Adipocyte (in vitro differentiated cells): ENCODE data around the gene SPRR3.

Source experiments
- DNase-seq: peaks from one replicate; pipeline ENCODE4 v3.0.0-alpha.2; 2015; ENCODE audit warnings: low read depth
- H3K27me3 ChIP-seq: replicated peaks from 2 replicates; pipeline ENCODE4 v1.7.0; 2013; ENCODE audit warnings: mild to moderate bottlenecking, low read length, moderate library complexity; ENCODE audit not compliant: control insufficient read depth, insufficient read depth
- H3K36me3 ChIP-seq: 2 replicates; pipeline ENCODE4 v1.7.0; 2013; ENCODE audit warnings: low read length, mild to moderate bottlenecking, moderate library complexity; ENCODE audit not compliant: control insufficient read depth, insufficient read depth, severe bottlenecking
- H3K4me1 ChIP-seq: 2 replicates; pipeline ENCODE4 v1.7.0; 2013; ENCODE audit warnings: mild to moderate bottlenecking, low read length, moderate library complexity; ENCODE audit not compliant: control insufficient read depth, insufficient read depth
- H3K4me3 ChIP-seq: 2 replicates; pipeline ENCODE4 v1.7.0; 2013; ENCODE audit warnings: mild to moderate bottlenecking, low read length, moderate library complexity
- H3K9ac ChIP-seq: 2 replicates; pipeline ENCODE4 v1.7.0; 2013; ENCODE audit warnings: mild to moderate bottlenecking, low read length, moderate library complexity
- H3K9me3 ChIP-seq: 2 replicates; pipeline ENCODE4 v1.7.0; 2013; ENCODE audit warnings: mild to moderate bottlenecking, low read length, moderate library complexity; ENCODE audit not compliant: control insufficient read depth

Gene SPRR3

DNA sequence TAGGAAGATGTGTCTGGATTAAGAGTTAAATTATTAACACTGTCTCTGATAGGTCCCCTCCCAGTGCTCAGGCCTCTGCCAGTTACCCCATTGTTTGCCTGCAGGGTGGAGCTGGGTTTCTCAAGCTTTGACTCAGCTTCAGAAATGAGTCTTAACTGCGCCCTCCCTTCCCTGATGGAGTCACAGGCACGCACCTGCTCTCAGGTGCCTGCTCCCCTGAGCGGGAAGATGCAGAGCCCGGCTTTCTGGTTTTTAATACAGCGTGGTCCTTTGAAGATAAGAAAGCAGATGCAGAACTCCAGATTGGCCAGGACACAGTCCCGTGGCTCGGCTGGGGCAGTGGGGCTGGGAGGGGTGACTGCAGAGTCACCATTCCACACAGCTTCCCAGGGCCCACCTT lies 34.3 kb upstream of the SPRR3 start:
- Histone ChIP-seq H3K9me3 (no peaks in the 10 kb centered on the region), H3K36me3 (no peaks in the 10 kb centered on the region), H3K4me1 (no peaks in the 10 kb centered on the region), H3K4me3 (no peak overlapping the region), H3K27me3 (peaks cover 5% of the 10 kb centered on the region), H3K9ac (no peak overlapping the region)
- DNase-seq = no peak

DNA sequence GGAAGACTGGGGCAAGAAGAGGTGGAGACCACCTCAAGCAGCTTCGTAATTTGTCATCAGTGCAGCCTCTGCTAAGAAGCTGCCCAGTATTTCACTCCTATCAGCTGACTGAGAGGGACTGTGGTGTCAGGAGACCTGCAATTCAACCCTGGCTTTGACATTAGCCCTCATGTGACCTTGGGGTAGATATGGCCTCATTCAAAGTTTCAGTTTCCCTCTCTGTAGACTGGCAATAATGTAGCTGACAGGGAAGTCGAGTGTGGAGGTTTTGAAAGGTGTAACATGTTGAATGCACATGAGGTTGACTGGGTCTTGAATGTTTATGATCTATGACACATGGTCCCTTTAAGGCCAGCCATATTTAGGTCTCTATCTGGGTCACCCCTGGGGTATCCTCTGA lies 33.3 kb upstream of the SPRR3 start:
- Histone ChIP-seq H3K4me3 (no peak overlapping the region), H3K4me1 (no peaks in the 10 kb centered on the region), H3K9me3 (no peaks in the 10 kb centered on the region), H3K36me3 (no peaks in the 10 kb centered on the region), H3K9ac (no peak overlapping the region), H3K27me3 (peaks cover 5% of the 10 kb centered on the region)
- no peak for DNase-seq

DNA sequence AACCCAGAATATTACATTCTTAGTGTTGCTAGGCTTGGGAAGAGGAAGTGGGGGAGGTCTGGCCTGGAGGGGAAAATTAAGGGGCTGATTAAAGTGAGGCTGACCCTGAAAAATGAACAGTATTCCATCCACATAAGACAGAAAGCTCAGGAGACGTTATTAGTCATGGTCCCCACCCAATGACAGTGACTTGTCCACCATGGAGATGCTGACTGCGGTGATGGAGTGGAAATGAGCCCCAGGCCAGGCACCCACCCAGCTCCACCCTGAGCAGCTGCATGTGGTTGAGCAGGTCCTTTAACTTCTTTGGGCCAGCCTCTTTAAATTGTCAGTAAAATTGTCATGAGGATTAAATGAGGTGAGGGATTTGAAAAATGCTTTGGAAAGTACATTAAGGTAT lies 32.5 kb upstream of the SPRR3 start:
- Histone ChIP-seq H3K4me1 (no peaks in the 10 kb centered on the region), H3K4me3 (no peak overlapping the region), H3K9ac (no peak overlapping the region), H3K9me3 (no peaks in the 10 kb centered on the region), H3K36me3 (no peaks in the 10 kb centered on the region), H3K27me3 (peaks cover 8% of the 10 kb centered on the region)
- DNase-seq = no peak

- no peak within 1 kb of the TSS for H3K9ac ChIP-seq
- no peak within 1 kb of the TSS for H3K4me3 ChIP-seq
- peaks cover 9% of the 10 kb centered on the region for H3K27me3 ChIP-seq
- H3K36me3 ChIP-seq = no peaks in the 10 kb centered on the region
- H3K4me1 ChIP-seq = no peaks in the 10 kb centered on the region
- no peaks in the 10 kb centered on the region for H3K9me3 ChIP-seq
- DNase-seq = no peak
Observed at GRCh38 chr1:152970495-152970894, 31.1 kb upstream of the SPRR3 start, which contains the start of gene SPRR4. SPRR4 (plus strand) TSS chr1:152970648; CDS start chr1:152971891, 1,243 bp downstream.

DNA sequence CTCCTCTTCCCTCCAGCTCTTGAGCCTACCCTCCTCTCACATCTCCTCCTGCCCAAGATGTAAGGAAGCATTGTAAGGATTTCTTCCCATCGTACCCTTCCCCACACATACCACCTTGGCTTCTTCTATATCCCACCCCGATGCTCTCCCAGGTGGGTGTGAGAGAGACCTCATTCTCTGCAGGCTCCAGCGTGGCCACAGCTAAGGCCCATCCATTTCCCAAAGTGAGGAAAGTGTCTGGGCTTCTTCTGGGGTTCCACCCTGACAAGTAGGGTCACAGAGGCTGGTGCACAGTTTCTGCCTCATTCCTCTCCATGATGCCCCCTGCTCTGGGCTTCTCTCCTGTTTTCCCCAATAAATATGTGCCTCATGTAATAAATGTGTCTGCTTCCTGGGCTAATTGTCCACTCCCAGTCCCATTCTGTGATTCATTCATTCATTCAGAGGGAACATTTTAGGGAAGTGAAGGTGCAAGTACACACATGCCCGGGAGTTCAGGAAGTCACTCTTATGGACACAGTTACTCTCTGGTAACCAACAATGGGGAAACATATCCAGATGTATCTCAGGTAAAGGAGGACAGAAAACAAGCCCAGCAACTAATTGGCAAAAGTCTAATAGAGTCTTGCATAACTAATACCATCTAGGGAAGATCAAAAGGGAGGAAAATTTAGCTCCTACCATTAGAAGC lies 29.2 kb upstream of the SPRR3 start:
- Histone ChIP-seq H3K4me1 (no peaks in the 10 kb centered on the region), H3K9ac (no peak overlapping the region), H3K4me3 (no peak overlapping the region), H3K36me3 (no peaks in the 10 kb centered on the region), H3K9me3 (no peaks in the 10 kb centered on the region), H3K27me3 (peaks cover 6% of the 10 kb centered on the region)
- DNase-seq = no peak

DNA sequence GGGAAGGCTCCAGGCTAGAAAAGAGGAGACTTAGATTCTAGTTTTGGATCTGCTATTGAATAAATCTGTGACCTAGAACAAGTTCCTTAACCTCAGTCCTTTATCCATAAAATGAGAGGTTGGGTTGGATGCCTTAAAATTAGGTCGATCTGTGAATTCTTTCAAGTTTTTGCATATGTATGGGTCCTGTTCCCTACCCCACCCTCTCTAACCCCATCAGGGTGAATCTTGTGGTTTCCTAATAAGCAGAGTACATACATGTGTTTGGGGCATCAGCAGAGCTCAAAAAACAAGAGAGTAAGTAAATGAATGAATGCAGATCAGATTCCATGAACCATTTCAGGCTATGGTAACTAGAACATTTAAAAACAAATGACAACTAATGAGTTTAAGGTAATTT lies 24.9 kb upstream of the SPRR3 start:
- Histone ChIP-seq H3K4me3 (no peak overlapping the region), H3K36me3 (no peaks in the 10 kb centered on the region), H3K4me1 (no peaks in the 10 kb centered on the region), H3K9me3 (no peaks in the 10 kb centered on the region), H3K27me3 (peaks cover 18% of the 10 kb centered on the region), H3K9ac (no peak overlapping the region)
- DNase-seq = no peak

DNA sequence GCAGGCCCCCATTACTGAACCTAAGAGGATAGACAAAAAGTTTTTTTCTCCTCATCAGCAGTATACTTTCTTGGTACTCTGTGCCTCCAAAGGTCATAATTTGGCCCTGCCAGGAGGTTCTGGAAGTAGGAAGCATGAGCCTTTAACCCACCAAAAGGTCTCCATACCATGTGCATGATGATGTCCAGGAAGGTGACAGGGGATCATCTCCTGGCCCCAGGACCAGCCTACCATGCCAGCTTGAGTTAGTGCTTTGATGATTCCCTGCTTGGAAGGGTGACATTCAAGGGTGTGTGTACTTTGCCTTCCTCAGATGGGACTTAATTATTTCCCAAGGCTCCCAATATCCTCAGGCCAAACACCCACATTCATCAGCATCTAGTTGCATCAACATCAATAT lies 23.9 kb upstream of the SPRR3 start:
- Histone ChIP-seq H3K36me3 (no peaks in the 10 kb centered on the region), H3K4me1 (no peaks in the 10 kb centered on the region), H3K9ac (no peak overlapping the region), H3K9me3 (no peaks in the 10 kb centered on the region), H3K27me3 (peaks cover 18% of the 10 kb centered on the region), H3K4me3 (no peak overlapping the region)
- no peak for DNase-seq

DNA sequence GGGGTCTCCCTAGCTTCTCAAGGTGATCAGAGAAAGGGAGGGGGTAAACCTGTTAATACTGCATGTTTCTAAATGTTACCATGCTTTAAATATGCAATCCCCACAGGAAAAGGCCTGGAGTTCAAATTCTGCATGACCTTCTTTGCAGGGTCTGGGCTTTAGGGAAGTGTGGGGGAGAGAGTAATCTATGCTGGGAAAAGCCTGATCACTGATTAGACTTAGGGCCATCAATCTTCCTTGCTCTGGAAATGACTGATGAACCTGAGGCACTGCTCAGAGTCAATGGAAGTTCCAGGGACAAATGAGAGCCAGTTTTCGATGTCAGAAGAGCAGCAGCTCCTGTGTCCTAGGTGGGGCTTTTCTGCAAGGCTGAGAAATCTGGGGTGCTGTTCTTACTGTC lies 20.9 kb upstream of the SPRR3 start:
- no peak for DNase-seq
- H3K9ac ChIP-seq = no peak overlapping the region

GRCh38 chr1:152981146-152981871 lies 20.2 kb upstream of the SPRR3 start:
- no peak overlapping the region for H3K4me3 ChIP-seq
- H3K9ac ChIP-seq = no peak overlapping the region
- peaks cover 15% of the 10 kb centered on the region for H3K27me3 ChIP-seq
- no peak for DNase-seq
- H3K9me3 ChIP-seq = no peaks in the 10 kb centered on the region
- H3K36me3 ChIP-seq = no peaks in the 10 kb centered on the region
- H3K4me1 ChIP-seq = no peaks in the 10 kb centered on the region

More for the DNA sequence above, 20.9 kb upstream of the SPRR3 start:
- Histone ChIP-seq H3K9me3 (no peaks in the 10 kb centered on the region), H3K27me3 (peaks cover 15% of the 10 kb centered on the region), H3K36me3 (no peaks in the 10 kb centered on the region), H3K4me1 (no peaks in the 10 kb centered on the region), H3K4me3 (no peak overlapping the region)

DNA sequence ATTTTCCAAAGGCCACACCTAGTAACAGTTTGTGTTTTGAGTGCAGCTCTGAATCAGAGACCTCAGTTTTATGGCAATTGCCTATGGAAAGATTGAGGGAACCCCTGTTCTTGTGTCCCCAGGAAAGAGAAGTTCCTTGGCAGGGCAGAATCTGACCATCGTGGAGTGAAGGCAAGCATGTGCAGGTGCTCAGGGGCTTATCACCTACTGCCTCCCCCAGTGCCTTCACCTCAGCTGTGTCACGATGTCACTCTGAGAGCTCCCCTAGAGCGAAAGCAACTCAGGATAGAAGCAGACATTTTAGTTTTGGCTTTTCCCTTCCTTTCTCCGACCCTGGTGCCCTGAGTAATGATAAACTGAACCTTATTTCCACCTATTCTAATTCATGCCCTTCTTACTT lies 19.5 kb upstream of the SPRR3 start:
- H3K9ac ChIP-seq = no peak overlapping the region
- no peaks in the 10 kb centered on the region for H3K36me3 ChIP-seq
- peaks cover 15% of the 10 kb centered on the region for H3K27me3 ChIP-seq
- H3K4me3 ChIP-seq = no peak overlapping the region
- no peak for DNase-seq
- H3K4me1 ChIP-seq = no peaks in the 10 kb centered on the region
- no peaks in the 10 kb centered on the region for H3K9me3 ChIP-seq

- Histone ChIP-seq H3K9ac (no peak overlapping the region), H3K9me3 (no peaks in the 10 kb centered on the region), H3K36me3 (no peaks in the 10 kb centered on the region), H3K4me3 (no peak overlapping the region), H3K27me3 (peaks cover 15% of the 10 kb centered on the region), H3K4me1 (no peaks in the 10 kb centered on the region)
- no peak for DNase-seq
Observed at GRCh38 chr1:152983234-152983633, 18.3 kb upstream of the SPRR3 start.
